Endothelial cell of umbilical vein (primary cell): Measurements from ENCODE around the gene NTN1. TPM values are rescaled to one million over a fixed set of nuclear protein-coding genes. Genes with fewer than 3 reads are reported as not detected.

Source experiments
- BruUV-seq: library from RNA; stranded (reverse); fragments of 400-500 nt; replicated peaks from 2 replicates; lab custom pipeline; 2021; lab: Mats Ljungman, UMichigan
- CTCF ChIA-PET: fragments of 300-600, 350-600 bp; sonication (Branson Sonifier 250); formaldehyde crosslinking; loops from one replicate; lab custom pipeline; 2021; ENCODE audit warnings: antibody characterized with exemption, inconsistent platforms; lab: Charles Lee
- POLR2A ChIA-PET: fragments of 300-600, 350-600 bp; sonication (Branson Sonifier 250); formaldehyde crosslinking; loops from one replicate; lab custom pipeline; 2021; ENCODE audit warnings: antibody characterized with exemption, inconsistent platforms; lab: Charles Lee
- DNase-seq: peaks from one replicate; pipeline ENCODE4 v3.0.0-alpha.2; 2011; ENCODE audit warnings: low read depth, low spot score
- FAIRE-seq: peaks from 2 replicates; lab custom pipeline; 2011; peaks lifted over from hg19 to GRCh38; lab: Jason Lieb, UNC
- H2AFZ ChIP-seq: 2 replicates; pipeline ENCODE4 v1.6.0; 2012; ENCODE audit warnings: low read depth, low read length, control low read depth, inconsistent platforms
- H3K27ac ChIP-seq: 2 replicates; pipeline ENCODE4 v1.5.1; 2011; ENCODE audit warnings: low read depth, mild to moderate bottlenecking, control low read depth, low read length, moderate library complexity; ENCODE audit not compliant: insufficient read depth
- H3K27me3 ChIP-seq, 2 experiments: 2 replicates each; pipeline versions ENCODE4 v1.6.0 to v1.6.1; 2011; ENCODE audit warnings: low read length in 2 of 2, mixed read lengths in 1 of 2; ENCODE audit not compliant: control insufficient read depth in 2 of 2, insufficient read depth in 2 of 2
- H3K36me3 ChIP-seq, 2 experiments: 2 replicates in 1 of 2; 3 replicates in 1 of 2; pipeline ENCODE4 v1.5.1; 2011; ENCODE audit warnings: low read length in 2 of 2, mild to moderate bottlenecking in 1 of 2, moderate library complexity in 1 of 2; ENCODE audit not compliant: control insufficient read depth in 2 of 2, insufficient read depth in 2 of 2; ENCODE audit errors: extremely low read depth in 1 of 2
- H3K4me1 ChIP-seq: 3 replicates; pipeline ENCODE4 v1.5.1; 2011; ENCODE audit warnings: mild to moderate bottlenecking, low read length; ENCODE audit not compliant: control insufficient read depth, insufficient read depth; ENCODE audit errors: extremely low read depth
- H3K4me2 ChIP-seq: 2 replicates; pipeline ENCODE4 v1.6.1; 2011; ENCODE audit warnings: low read length, control low read depth, mixed read lengths; ENCODE audit not compliant: insufficient read depth
- H3K4me3 ChIP-seq, 3 experiments: fragments of 200-600 bp in 1 of 3; sonication (generic), shearing (Covaris generic) in 1 of 3; replicated peaks in 1 of 3; 2 replicates each; pipeline ENCODE4 v1.5.1; 2011 to 2016; ENCODE audit warnings: control low read depth in 3 of 3, low read length in 3 of 3, mild to moderate bottlenecking in 2 of 3, inconsistent platforms in 1 of 3, low read depth in 1 of 3, moderate library complexity in 1 of 3; ENCODE audit not compliant: insufficient read depth in 1 of 3
- H3K79me2 ChIP-seq: 2 replicates; pipeline ENCODE4 v1.6.0; 2012; ENCODE audit warnings: low read length, inconsistent platforms; ENCODE audit not compliant: control insufficient read depth, insufficient read depth
- H3K9ac ChIP-seq: replicated peaks from 2 replicates; pipeline ENCODE3; 2011; ENCODE audit warnings: low read length, control low read depth; ENCODE audit not compliant: insufficient read depth; ENCODE audit errors: extremely low read depth
- H3K9me1 ChIP-seq: replicated peaks from 3 replicates; pipeline ENCODE4 v1.6.0; 2011; ENCODE audit warnings: mild to moderate bottlenecking, low read length; ENCODE audit not compliant: control insufficient read depth, insufficient read depth; ENCODE audit errors: extremely low read depth
- H3K9me3 ChIP-seq: replicated peaks from 2 replicates; pipeline ENCODE4 v1.5.1; 2012; ENCODE audit warnings: low read length, inconsistent platforms; ENCODE audit not compliant: control insufficient read depth, insufficient read depth
- H4K20me1 ChIP-seq: replicated peaks from 2 replicates; pipeline ENCODE3; 2011; ENCODE audit warnings: mild to moderate bottlenecking, low read length; ENCODE audit not compliant: control insufficient read depth, insufficient read depth; ENCODE audit errors: extremely low read depth
- CTCF ChIP-seq, 2 donors: IDR thresholded peaks; 1 replicate in 1 of 2; 2 replicates in 1 of 2; pipeline ENCODE4 v1.5.1; 2011; ENCODE audit warnings: low read length in 2 of 2, mild to moderate bottlenecking in 2 of 2, moderate library complexity in 2 of 2, control low read depth in 1 of 2, inconsistent platforms in 1 of 2, low read depth in 1 of 2; ENCODE audit not compliant: insufficient read depth in 1 of 2; ENCODE audit errors: extremely low read depth in 1 of 2
- EZH2 ChIP-seq: IDR thresholded peaks from 2 replicates; pipeline ENCODE4 v1.6.1; 2012; ENCODE audit warnings: borderline replicate concordance, low read depth, mild to moderate bottlenecking, moderate library complexity, low read length, inconsistent platforms; ENCODE audit not compliant: severe bottlenecking
- FOS ChIP-seq: IDR thresholded peaks from 2 replicates; pipeline ENCODE4 v1.6.1; 2011; ENCODE audit warnings: mild to moderate bottlenecking, low read length, moderate library complexity, borderline replicate concordance; ENCODE audit not compliant: insufficient read depth
- GATA2 ChIP-seq: IDR thresholded peaks from 2 replicates; pipeline ENCODE4 v1.7.0; 2011; ENCODE audit warnings: low read depth, mild to moderate bottlenecking, moderate library complexity, mixed read lengths, low read length; ENCODE audit not compliant: insufficient read length, insufficient read depth
- JUN ChIP-seq: IDR thresholded peaks from 2 replicates; pipeline ENCODE4 v1.6.1; 2011; ENCODE audit warnings: borderline replicate concordance, low read depth; ENCODE audit not compliant: insufficient read length, insufficient read depth
- MAX ChIP-seq: IDR thresholded peaks from 2 replicates; pipeline ENCODE4 v1.6.1; 2011; ENCODE audit not compliant: insufficient read depth, insufficient read length
- MYC ChIP-seq: IDR thresholded peaks from one replicate; pipeline ENCODE4 v1.6.1; 2011; ENCODE audit warnings: mild to moderate bottlenecking, low read depth, low read length
- POLR2A ChIP-seq: IDR thresholded peaks from 2 replicates; pipeline ENCODE4 v1.6.1; 2012; ENCODE audit warnings: low read depth, mild to moderate bottlenecking, control low read depth, low read length
- POLR2AphosphoS5 ChIP-seq: IDR thresholded peaks from 2 replicates; pipeline ENCODE4 v1.6.1; 2012; ENCODE audit warnings: low read depth, mild to moderate bottlenecking, control low read depth, low read length, moderate library complexity; ENCODE audit not compliant: insufficient read depth
- dilution Hi-C: fragments of 300-500 bp; cut with MboI; formaldehyde crosslinking; loops from one replicate; pipeline ENCODE4 v1.15.0; 2019; ENCODE audit warnings: low sequenced_read_pairs; ENCODE audit not compliant: extremely low pct_ligation_motif_present
- intact Hi-C: fragments of 100-400 bp; cut with micrococcal nuclease; formaldehyde crosslinking; loops from one replicate; pipeline ENCODE4 v1.10.0; 2022
- polyA plus RNA-seq, 4 experiments: library from polyadenylated mRNA; depleted of rRNA in 3 of 4; stranded (reverse) in 3 of 4; unstranded in 1 of 4; fragments of >200 nt; gene quantifications; 2 replicates each; pipeline versions ENCODE4 v1.2.1 to v1.2.3, GENCODE V29; 2011 to 2012; ENCODE audit warnings: missing spikeins in 1 of 4
- total RNA-seq: library from RNA; stranded (reverse); gene quantifications from 2 replicates; pipeline ENCODE4 v1.2.3, GENCODE V29; 2021

NTN1 gene
- total and polyA plus RNA-seq, 2 donors (not counting 3 experiments of a cell fraction or from before 2014, with no cell fraction given), result 0.10 to 0.18 TPM

GRCh38 chr17:9213303-9213640 lies 192.0 kb downstream of the NTN1 start:
- H3K9me3 ChIP-seq, result no peaks in the 10 kb centered on the region
- dilution Hi-C loops, result no loop called here
- CTCF ChIA-PET, result no interaction called here

More at GRCh38 chr17:9213303-9213640, 192.0 kb downstream of the NTN1 start:
- Histone ChIP-seq H3K4me2 (no peak overlapping the region), H3K36me3 (no peaks in the 10 kb centered on the region), H3K27ac (no peak overlapping the region), H2AFZ (no peak overlapping the region), H3K4me3 (no peak overlapping the region), H3K9me1 (no peaks in the 10 kb centered on the region), H4K20me1 (no peaks in the 10 kb centered on the region), H3K79me2 (no peaks in the 10 kb centered on the region), H3K4me1 (no peaks in the 10 kb centered on the region), H3K9ac (no peak overlapping the region), H3K27me3 (no peaks in the 10 kb centered on the region)
- no TSS peak for BruUV-seq
- DNase-seq (no peak), FAIRE-seq (no peak)
- POLR2A ChIA-PET, result no interaction called here
- intact Hi-C loops, result no loop called here
- no peak for TF ChIP-seq MAX
- TF ChIP-seq POLR2AphosphoS5, result no peak
- no peak for TF ChIP-seq JUN
- no peak for TF ChIP-seq MYC
- TF ChIP-seq EZH2, result no peak
- no peak for TF ChIP-seq POLR2A
- no peak for TF ChIP-seq FOS
- no peak for TF ChIP-seq CTCF (IDR thresholded peaks at IDR 0.05; ENCODE audit: extremely low read depth in 1 of 2, insufficient read depth in 1 of 2, low read depth in 1 of 2, low read length in 2 of 2)
- TF ChIP-seq GATA2, result no peak
